Dedifferentiated amniotic fluid mesenchymal stem cell (primary cell): ENCODE results near the gene SOX5.
"Not testable (repeated sequence)": the region's sequence is repeated elsewhere in the genome, so short reads cannot be mapped to it uniquely, and the experiment has no call there.

ENCODE experiments used
- DNase-seq: peaks from one replicate; pipeline ENCODE4 v3.0.0-alpha.2; 2016; ENCODE audit errors: extremely low spot score

Gene SOX5

GRCh38 chr12:23909551-23909950 lies 39.9 kb downstream of the SOX5 start:
- no peak for DNase-seq

GRCh38 chr12:23906329-23906728 lies 43.1 kb downstream of the SOX5 start:
- no peak for DNase-seq

GRCh38 chr12:23899434-23899833 lies 50.0 kb downstream of the SOX5 start:
- no peak for DNase-seq

- no peak for DNase-seq
These were observed 51.3 kb downstream of the SOX5 start for GRCh38 chr12:23898121-23898520.

GRCh38 chr12:23895792-23896218 lies 53.7 kb downstream of the SOX5 start:
- DNase-seq, result no peak

GRCh38 chr12:23893611-23894010 lies 55.9 kb downstream of the SOX5 start:
- no peak for DNase-seq

- no peak for DNase-seq
These were observed 58.4 kb downstream of the SOX5 start for GRCh38 chr12:23891115-23891514.

- DNase-seq, result no peak
These were observed 60.4 kb downstream of the SOX5 start for GRCh38 chr12:23889069-23889440.

GRCh38 chr12:23888396-23889068 lies 60.9 kb downstream of the SOX5 start:
- no peak for DNase-seq

GRCh38 chr12:23887055-23887835 lies 62.2 kb downstream of the SOX5 start:
- DNase-seq, result no peak

GRCh38 chr12:23885394-23885793 lies 64.1 kb downstream of the SOX5 start:
- DNase-seq, result no peak

GRCh38 chr12:23884909-23885308 lies 64.6 kb downstream of the SOX5 start:
- DNase-seq, result no peak

GRCh38 chr12:23880988-23881387 lies 68.5 kb downstream of the SOX5 start:
- no peak for DNase-seq

GRCh38 chr12:23876618-23877017 lies 72.9 kb downstream of the SOX5 start:
- DNase-seq, result not testable (repeated sequence)

GRCh38 chr12:23867794-23868193 lies 81.7 kb downstream of the SOX5 start:
- no peak for DNase-seq

GRCh38 chr12:23862701-23863100 lies 86.8 kb downstream of the SOX5 start:
- DNase-seq, result no peak

- DNase-seq, result no peak
These were observed 89.5 kb downstream of the SOX5 start for GRCh38 chr12:23860019-23860418.

- DNase-seq, result no peak
These were observed 92.3 kb downstream of the SOX5 start for GRCh38 chr12:23857178-23857577.

- no peak for DNase-seq
These were observed 93.7 kb downstream of the SOX5 start for GRCh38 chr12:23855813-23856212.

- DNase-seq, result no peak
These were observed 94.9 kb downstream of the SOX5 start for GRCh38 chr12:23854598-23854997.

GRCh38 chr12:23853640-23854039 lies 95.8 kb downstream of the SOX5 start:
- no peak for DNase-seq

GRCh38 chr12:23851602-23852001 lies 97.9 kb downstream of the SOX5 start:
- no peak for DNase-seq

- no peak for DNase-seq
These were observed 101.6 kb downstream of the SOX5 start for GRCh38 chr12:23847857-23848256.
